ENCODE measurements around the gene VANGL2. TPM values are rescaled to one million over a fixed set of nuclear protein-coding genes. Genes with fewer than 3 reads are reported as not detected.

Gene VANGL2
- polyA plus RNA-seq, 1 donor from 2014 or later = 22.6 TPM

- H3K9me2 ChIP-seq (ENCODE audit: insufficient read depth, low read length) = no peaks in the 10 kb centered on the region
- H3K27ac ChIP-seq (ENCODE audit: low read length) = no peak overlapping the region
- TF ChIP-seq RAD21 (conservative IDR thresholded peaks at IDR 0.05) (no peak), EZH2 (IDR thresholded peaks at IDR 0.05; ENCODE audit: borderline replicate concordance, insufficient read depth, low read length, poor library complexity, severe bottlenecking) (no peak), TAF1 (IDR thresholded peaks at IDR 0.05; ENCODE audit: low read depth) (no peak), SMC3 (conservative IDR thresholded peaks at IDR 0.05; ENCODE audit: poor library complexity) (no peak), EP300 (conservative IDR thresholded peaks at IDR 0.05; ENCODE audit: poor library complexity, severe bottlenecking) (no peak), POLR2AphosphoS5 (IDR thresholded peaks at IDR 0.05) (no peak), MXI1 (conservative IDR thresholded peaks at IDR 0.05; ENCODE audit: poor library complexity, severe bottlenecking) (no peak)
- TF ChIP-seq, protein P1, sequence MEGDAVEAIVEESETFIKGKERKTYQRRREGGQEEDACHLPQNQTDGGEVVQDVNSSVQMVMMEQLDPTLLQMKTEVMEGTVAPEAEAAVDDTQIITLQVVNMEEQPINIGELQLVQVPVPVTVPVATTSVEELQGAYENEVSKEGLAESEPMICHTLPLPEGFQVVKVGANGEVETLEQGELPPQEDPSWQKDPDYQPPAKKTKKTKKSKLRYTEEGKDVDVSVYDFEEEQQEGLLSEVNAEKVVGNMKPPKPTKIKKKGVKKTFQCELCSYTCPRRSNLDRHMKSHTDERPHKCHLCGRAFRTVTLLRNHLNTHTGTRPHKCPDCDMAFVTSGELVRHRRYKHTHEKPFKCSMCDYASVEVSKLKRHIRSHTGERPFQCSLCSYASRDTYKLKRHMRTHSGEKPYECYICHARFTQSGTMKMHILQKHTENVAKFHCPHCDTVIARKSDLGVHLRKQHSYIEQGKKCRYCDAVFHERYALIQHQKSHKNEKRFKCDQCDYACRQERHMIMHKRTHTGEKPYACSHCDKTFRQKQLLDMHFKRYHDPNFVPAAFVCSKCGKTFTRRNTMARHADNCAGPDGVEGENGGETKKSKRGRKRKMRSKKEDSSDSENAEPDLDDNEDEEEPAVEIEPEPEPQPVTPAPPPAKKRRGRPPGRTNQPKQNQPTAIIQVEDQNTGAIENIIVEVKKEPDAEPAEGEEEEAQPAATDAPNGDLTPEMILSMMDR (IDR thresholded peaks at IDR 0.05; ENCODE audit: poor library complexity, severe bottlenecking) = no peak
- TF ChIP-seq, protein P2, sequence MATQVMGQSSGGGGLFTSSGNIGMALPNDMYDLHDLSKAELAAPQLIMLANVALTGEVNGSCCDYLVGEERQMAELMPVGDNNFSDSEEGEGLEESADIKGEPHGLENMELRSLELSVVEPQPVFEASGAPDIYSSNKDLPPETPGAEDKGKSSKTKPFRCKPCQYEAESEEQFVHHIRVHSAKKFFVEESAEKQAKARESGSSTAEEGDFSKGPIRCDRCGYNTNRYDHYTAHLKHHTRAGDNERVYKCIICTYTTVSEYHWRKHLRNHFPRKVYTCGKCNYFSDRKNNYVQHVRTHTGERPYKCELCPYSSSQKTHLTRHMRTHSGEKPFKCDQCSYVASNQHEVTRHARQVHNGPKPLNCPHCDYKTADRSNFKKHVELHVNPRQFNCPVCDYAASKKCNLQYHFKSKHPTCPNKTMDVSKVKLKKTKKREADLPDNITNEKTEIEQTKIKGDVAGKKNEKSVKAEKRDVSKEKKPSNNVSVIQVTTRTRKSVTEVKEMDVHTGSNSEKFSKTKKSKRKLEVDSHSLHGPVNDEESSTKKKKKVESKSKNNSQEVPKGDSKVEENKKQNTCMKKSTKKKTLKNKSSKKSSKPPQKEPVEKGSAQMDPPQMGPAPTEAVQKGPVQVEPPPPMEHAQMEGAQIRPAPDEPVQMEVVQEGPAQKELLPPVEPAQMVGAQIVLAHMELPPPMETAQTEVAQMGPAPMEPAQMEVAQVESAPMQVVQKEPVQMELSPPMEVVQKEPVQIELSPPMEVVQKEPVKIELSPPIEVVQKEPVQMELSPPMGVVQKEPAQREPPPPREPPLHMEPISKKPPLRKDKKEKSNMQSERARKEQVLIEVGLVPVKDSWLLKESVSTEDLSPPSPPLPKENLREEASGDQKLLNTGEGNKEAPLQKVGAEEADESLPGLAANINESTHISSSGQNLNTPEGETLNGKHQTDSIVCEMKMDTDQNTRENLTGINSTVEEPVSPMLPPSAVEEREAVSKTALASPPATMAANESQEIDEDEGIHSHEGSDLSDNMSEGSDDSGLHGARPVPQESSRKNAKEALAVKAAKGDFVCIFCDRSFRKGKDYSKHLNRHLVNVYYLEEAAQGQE (IDR thresholded peaks at IDR 0.05; ENCODE audit: borderline replicate concordance) = no peak
- H3K9ac ChIP-seq (ENCODE audit: low read length) = no peak overlapping the region
- H3K27me3 ChIP-seq (ENCODE audit: insufficient read depth, low read depth, low read length) = no peaks in the 10 kb centered on the region
- H3K4me3 ChIP-seq (ENCODE audit: low read length) = no peak overlapping the region
- H3K79me2 ChIP-seq (replicated peaks; ENCODE audit: insufficient read depth, low read length) = no peaks in the 10 kb centered on the region
- no peaks in the 10 kb centered on the region for H3K36me3 ChIP-seq (ENCODE audit: insufficient read depth, low read length)
- no peak overlapping the region for H3K4me2 ChIP-seq (ENCODE audit: low read length)
- no peak overlapping the region for H2AFZ ChIP-seq (ENCODE audit: low read depth, low read length)
- no peaks in the 10 kb centered on the region for H3F3A ChIP-seq (ENCODE audit: insufficient read depth, low read length, poor library complexity, severe bottlenecking)
- no peaks in the 10 kb centered on the region for H4K20me1 ChIP-seq (ENCODE audit: insufficient read depth)
- no peaks in the 10 kb centered on the region for H3K9me3 ChIP-seq (ENCODE audit: low read length)
Observed at GRCh38 chr1:160367516-160367900, 32.9 kb upstream of the VANGL2 start.

DNA sequence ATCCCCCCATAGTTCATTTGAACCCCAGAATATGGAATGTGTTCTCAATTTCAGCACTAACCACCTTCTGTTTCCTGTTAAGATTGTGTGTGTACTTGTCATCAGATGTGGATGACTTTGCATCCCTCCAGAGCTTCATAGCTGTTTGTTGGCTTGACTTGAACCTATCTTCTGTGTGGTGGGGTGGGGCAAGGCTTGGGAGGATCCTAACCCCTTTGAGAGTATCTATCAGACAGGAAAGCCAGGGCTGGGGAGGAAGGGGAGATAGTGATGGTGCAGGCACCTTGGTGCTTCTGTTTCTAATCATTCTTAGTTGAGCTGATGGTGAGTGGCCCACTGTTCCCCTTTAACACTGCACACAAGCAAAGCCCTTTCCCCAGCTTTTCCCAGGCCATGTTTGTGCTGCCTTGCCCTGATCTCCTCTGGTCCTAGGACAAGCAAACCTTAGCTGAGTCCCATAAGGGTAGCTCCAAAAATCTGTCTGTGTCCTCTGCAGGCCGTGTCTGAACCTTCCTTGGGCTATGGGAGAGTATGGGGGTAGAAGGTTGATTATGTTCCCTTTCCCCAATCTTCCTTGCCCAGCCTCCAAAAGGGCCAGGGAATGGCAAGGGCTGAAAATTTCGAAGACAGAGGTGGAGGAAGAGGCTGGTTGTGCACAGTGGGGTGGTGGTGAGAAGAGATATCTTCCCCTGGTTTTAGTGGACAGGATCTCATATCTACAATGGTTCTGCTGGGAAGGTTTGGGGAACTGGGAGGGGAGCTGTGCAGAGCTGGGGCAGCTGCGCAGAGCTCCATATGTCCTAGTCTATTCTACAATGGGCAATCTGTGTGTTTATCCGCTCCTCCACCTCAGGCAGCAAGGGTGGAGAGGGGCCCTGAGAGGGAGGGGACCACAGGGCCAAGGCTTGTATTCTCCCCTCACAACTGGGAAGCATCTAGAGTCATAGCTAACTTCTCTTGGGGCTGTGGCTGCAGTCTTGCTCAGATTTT is 32.1 kb upstream of the VANGL2 start:
- no peaks in the 10 kb centered on the region for H3F3A ChIP-seq (ENCODE audit: insufficient read depth, low read length, poor library complexity, severe bottlenecking)
- no peak overlapping the region for H3K4me2 ChIP-seq (ENCODE audit: low read length)
- TF ChIP-seq EZH2 (IDR thresholded peaks at IDR 0.05; ENCODE audit: borderline replicate concordance, insufficient read depth, low read length, poor library complexity, severe bottlenecking) (no peak), TAF1 (IDR thresholded peaks at IDR 0.05; ENCODE audit: low read depth) (no peak), SMC3 (conservative IDR thresholded peaks at IDR 0.05; ENCODE audit: poor library complexity) (no peak), MXI1 (conservative IDR thresholded peaks at IDR 0.05; ENCODE audit: poor library complexity, severe bottlenecking) (no peak), RAD21 (conservative IDR thresholded peaks at IDR 0.05) (no peak), EP300 (conservative IDR thresholded peaks at IDR 0.05; ENCODE audit: poor library complexity, severe bottlenecking) (no peak), POLR2AphosphoS5 (IDR thresholded peaks at IDR 0.05) (no peak)
- TF ChIP-seq, protein P2 (IDR thresholded peaks at IDR 0.05; ENCODE audit: borderline replicate concordance) = no peak
- TF ChIP-seq, protein P1 (IDR thresholded peaks at IDR 0.05; ENCODE audit: poor library complexity, severe bottlenecking) = no peak
- H4K20me1 ChIP-seq (ENCODE audit: insufficient read depth) = no peaks in the 10 kb centered on the region
- H3K9ac ChIP-seq (ENCODE audit: low read length) = no peak overlapping the region
- no peaks in the 10 kb centered on the region for H3K36me3 ChIP-seq (ENCODE audit: insufficient read depth, low read length)
- no peaks in the 10 kb centered on the region for H3K79me2 ChIP-seq (replicated peaks; ENCODE audit: insufficient read depth, low read length)
- H3K27ac ChIP-seq (ENCODE audit: low read length) = no peak overlapping the region
- no peaks in the 10 kb centered on the region for H3K9me2 ChIP-seq (ENCODE audit: insufficient read depth, low read length)
- no peak overlapping the region for H3K4me3 ChIP-seq (ENCODE audit: low read length)
- H3K27me3 ChIP-seq (ENCODE audit: insufficient read depth, low read depth, low read length) = no peaks in the 10 kb centered on the region
- no peaks in the 10 kb centered on the region for H3K9me3 ChIP-seq (ENCODE audit: low read length)
- H2AFZ ChIP-seq (ENCODE audit: low read depth, low read length) = no peak overlapping the region

Measured in neural cell (in vitro differentiated cells).